Measurements from ENCODE around the gene ZFX.

- TF ChIP-seq, protein P1, sequence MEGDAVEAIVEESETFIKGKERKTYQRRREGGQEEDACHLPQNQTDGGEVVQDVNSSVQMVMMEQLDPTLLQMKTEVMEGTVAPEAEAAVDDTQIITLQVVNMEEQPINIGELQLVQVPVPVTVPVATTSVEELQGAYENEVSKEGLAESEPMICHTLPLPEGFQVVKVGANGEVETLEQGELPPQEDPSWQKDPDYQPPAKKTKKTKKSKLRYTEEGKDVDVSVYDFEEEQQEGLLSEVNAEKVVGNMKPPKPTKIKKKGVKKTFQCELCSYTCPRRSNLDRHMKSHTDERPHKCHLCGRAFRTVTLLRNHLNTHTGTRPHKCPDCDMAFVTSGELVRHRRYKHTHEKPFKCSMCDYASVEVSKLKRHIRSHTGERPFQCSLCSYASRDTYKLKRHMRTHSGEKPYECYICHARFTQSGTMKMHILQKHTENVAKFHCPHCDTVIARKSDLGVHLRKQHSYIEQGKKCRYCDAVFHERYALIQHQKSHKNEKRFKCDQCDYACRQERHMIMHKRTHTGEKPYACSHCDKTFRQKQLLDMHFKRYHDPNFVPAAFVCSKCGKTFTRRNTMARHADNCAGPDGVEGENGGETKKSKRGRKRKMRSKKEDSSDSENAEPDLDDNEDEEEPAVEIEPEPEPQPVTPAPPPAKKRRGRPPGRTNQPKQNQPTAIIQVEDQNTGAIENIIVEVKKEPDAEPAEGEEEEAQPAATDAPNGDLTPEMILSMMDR (IDR thresholded peaks at IDR 0.05) = no peak
- no peak for TF ChIP-seq POLR2A (IDR thresholded peaks at IDR 0.05)
Observed at GRCh38 chrX:24253030-24253429, 103.5 kb downstream of the ZFX start.

All from testis (tissue), 2 donors.